ENCODE data around the gene PDPK1. TPM values are rescaled to one million over a fixed set of nuclear protein-coding genes. Genes with fewer than 3 reads are reported as not detected.
"Not testable (repeated sequence)": the region's sequence is repeated elsewhere in the genome, so short reads cannot be mapped to it uniquely, and the experiment has no call there.

PDPK1 gene
- total and polyA plus RNA-seq, 10 donors: 6.2 to 74.5 (median 48.7) TPM

DNA sequence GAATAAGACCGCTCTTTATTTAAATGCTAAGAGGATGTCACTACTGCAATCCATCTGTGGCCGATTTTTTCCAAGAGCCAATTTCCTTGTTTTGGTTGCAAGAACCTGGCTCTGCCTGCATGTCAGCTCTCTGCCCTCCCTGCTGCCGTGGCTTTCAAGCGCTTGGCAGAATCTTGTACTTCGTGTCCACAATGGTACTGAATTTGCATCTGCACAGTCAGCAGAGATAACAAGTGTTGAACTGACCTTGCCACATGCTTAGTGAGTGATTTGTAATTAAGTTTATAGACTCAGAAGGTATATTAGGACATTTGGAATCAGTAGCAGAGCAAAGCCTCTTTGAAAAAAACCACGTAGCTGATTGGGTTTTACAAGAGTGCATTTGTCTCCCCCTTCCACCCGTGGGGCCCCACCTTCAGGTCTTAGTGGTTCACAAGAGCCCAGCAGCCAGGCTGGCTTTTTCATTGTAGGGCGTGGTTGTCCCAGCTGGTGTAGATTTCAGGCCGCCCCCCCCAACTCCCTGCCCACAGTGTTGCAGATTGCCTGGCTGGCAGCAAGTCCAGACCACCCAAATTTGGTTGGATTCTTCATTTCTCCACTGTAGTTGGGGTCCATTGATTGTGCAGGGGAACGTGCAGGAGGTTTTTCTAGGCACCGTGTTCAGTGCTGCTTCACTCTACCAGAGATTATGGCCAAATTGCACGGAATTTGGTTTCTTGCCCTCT lies 63.6 kb downstream of the PDPK1 start:
- intact Hi-C loops (cut with DNase I; ENCODE audit: low total_unique reads): not testable (repeated sequence)
- 76 to 93% (median 84%) methylated on average over 10 to 11 of the region's 12 CpGs for WGBS, 5 donors

DNA sequence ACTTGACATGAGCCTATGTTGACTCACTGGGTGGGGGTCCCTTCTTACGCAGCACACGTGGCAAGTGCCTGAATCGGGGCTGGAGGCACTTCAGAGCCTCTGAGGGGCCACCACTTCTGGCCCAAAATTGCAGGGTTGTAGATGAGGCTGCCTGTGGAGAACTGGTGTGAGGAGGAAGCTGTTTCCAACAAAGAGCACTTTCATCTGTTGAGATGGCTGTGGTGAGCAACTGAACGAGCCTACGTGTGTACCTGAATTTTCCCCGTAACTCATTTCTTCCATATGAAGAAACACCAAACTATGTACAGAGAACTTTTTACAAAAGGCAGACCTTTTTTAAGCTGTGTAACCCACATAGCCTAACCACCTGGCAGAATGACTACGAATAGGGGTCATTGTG lies 64.4 kb downstream of the PDPK1 start:
- DNase-seq; intact Hi-C loops (cut with DNase I; ENCODE audit: low total_unique reads); H3K27ac ChIP-seq; H3K9me3 ChIP-seq; H3K27me3 ChIP-seq (replicated peaks in 1 of 7); H3K4me3 ChIP-seq: not testable (repeated sequence)
- 77 to 92% (median 89%) methylated on average over 7 of the region's 7 CpGs for WGBS, 5 donors
- H3K4me1 ChIP-seq: peaks cover 0 to 34% (median 16%) of the 10 kb centered on the region in 6 donors
- peaks cover 0 to 31% (median 21%) of the 10 kb centered on the region in 6 donors for H3K36me3 ChIP-seq

More for the DNA sequence above, 63.6 kb downstream of the PDPK1 start:
- H3K27me3 ChIP-seq (replicated peaks in 1 of 7); H3K4me3 ChIP-seq; DNase-seq; H3K9me3 ChIP-seq; H3K27ac ChIP-seq: not testable (repeated sequence)
- Histone ChIP-seq H3K4me1 (peaks cover 0 to 34% (median 16%) of the 10 kb centered on the region in 6 donors), H3K36me3 (peaks cover 2 to 38% (median 28%) of the 10 kb centered on the region in 6 donors)

- Histone ChIP-seq H3K4me3 (peak overlapping the region; percentile 64 to 96 (median 87)), H3K27me3 (replicated peaks in 1 of 7) (no peaks in the 10 kb centered on the region), H3K9me3 (no peaks in the 10 kb centered on the region), H3K27ac (peak overlapping the region; percentile 72 to 88 (median 82)), H3K36me3 (peaks cover 0 to 19% (median 9%) of the 10 kb centered on the region in 6 donors), H3K4me1 (peaks cover 8 to 43% (median 23%) of the 10 kb centered on the region in 6 donors)
- peak; percentile 94 to 96 (median 95) for TF ChIP-seq POLR2AphosphoS5 (IDR thresholded peaks at IDR 0.05)
- TF ChIP-seq, protein P1, sequence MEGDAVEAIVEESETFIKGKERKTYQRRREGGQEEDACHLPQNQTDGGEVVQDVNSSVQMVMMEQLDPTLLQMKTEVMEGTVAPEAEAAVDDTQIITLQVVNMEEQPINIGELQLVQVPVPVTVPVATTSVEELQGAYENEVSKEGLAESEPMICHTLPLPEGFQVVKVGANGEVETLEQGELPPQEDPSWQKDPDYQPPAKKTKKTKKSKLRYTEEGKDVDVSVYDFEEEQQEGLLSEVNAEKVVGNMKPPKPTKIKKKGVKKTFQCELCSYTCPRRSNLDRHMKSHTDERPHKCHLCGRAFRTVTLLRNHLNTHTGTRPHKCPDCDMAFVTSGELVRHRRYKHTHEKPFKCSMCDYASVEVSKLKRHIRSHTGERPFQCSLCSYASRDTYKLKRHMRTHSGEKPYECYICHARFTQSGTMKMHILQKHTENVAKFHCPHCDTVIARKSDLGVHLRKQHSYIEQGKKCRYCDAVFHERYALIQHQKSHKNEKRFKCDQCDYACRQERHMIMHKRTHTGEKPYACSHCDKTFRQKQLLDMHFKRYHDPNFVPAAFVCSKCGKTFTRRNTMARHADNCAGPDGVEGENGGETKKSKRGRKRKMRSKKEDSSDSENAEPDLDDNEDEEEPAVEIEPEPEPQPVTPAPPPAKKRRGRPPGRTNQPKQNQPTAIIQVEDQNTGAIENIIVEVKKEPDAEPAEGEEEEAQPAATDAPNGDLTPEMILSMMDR (IDR thresholded peaks at IDR 0.05 in 8 of 11, conservative IDR thresholded peaks at IDR 0.05 in 3 of 11): peak in 1 of 11 experiments; percentile 20
- TF ChIP-seq POLR2A (IDR thresholded peaks at IDR 0.05): peak in 1 of 3 donors; percentile 80
- DNase-seq: peak; percentile 96
- intact Hi-C loops (cut with DNase I; ENCODE audit: low total_unique reads): no loop called here
- 0 to 1% (median 1%) methylated on average over 23 to 58 of the region's 58 CpGs for WGBS, 5 donors
Measured at GRCh38 chr16:2603165-2604015, 65.6 kb downstream of the PDPK1 start.

DNA sequence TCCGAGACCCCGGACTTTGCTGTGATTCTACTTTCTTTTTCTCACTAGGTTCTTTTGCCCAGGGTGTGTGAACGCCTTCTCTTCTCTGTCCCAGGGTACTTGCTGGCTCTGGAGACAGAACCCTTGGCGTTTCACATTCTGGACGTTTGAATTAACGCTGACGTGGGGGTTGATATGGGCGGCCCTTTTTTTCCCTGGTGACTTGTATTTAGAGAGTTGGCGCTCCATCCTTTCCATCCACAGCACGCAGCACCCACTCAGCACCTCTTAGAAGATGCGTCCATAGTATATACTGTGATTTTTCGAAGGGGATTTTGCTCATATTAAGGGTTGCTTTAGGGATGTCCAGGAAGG lies 66.2 kb downstream of the PDPK1 start:
- H3K9me3 ChIP-seq; H3K27me3 ChIP-seq (replicated peaks in 1 of 7); intact Hi-C loops (cut with DNase I; ENCODE audit: low total_unique reads): not testable (repeated sequence)
- H3K4me1 ChIP-seq: peaks cover 8 to 43% (median 23%) of the 10 kb centered on the region in 6 donors
- H3K36me3 ChIP-seq: peaks cover 0 to 13% (median 3%) of the 10 kb centered on the region in 6 donors
- peak overlapping the region; percentile 72 to 88 (median 82) for H3K27ac ChIP-seq
- peak; percentile 16 for DNase-seq
- peak overlapping the region; percentile 64 to 96 (median 87) for H3K4me3 ChIP-seq
- WGBS, 5 donors: 1 to 7% (median 4%) methylated on average over 12 of the region's 12 CpGs

GRCh38 chr16:2606820-2607219 lies 69.0 kb downstream of the PDPK1 start:
- Histone ChIP-seq H3K36me3 (peaks cover 0 to 20% (median 14%) of the 10 kb centered on the region in 6 donors), H3K4me1 (peaks cover 8 to 43% (median 23%) of the 10 kb centered on the region in 6 donors)
- DNase-seq; H3K9me3 ChIP-seq; H3K4me3 ChIP-seq; H3K27me3 ChIP-seq (replicated peaks in 1 of 7); H3K27ac ChIP-seq; intact Hi-C loops (cut with DNase I; ENCODE audit: low total_unique reads): not testable (repeated sequence)
- no CpG with 5 or more reads among the region's 8 CpGs for WGBS, 5 donors

DNA sequence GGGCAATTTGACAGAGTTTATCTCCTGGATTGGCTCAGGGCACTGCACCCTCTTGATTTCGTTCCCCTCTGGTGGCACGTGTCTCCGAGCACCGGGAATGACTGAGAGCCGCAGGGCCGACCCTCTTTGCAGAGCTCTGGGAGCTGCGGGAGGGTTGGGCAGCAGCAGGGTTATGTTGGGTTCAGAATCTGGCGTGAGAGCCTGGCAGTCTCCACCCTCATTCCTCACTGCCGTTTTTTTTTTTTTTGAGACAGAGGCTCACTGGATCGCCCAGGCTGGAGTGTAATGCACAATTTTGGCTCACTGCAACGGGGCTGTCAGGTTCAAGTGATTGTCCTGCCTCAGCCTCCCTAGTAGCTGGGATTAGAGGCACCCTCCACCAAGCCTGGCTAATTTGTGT lies 71.5 kb downstream of the PDPK1 start:
- H3K4me1 ChIP-seq: peaks cover 0 to 24% (median 12%) of the 10 kb centered on the region in 6 donors
- H3K4me3 ChIP-seq; DNase-seq; H3K9me3 ChIP-seq; H3K27me3 ChIP-seq (replicated peaks in 1 of 7); H3K27ac ChIP-seq; intact Hi-C loops (cut with DNase I; ENCODE audit: low total_unique reads): not testable (repeated sequence)
- WGBS, 5 donors: 52 to 81% (median 73%) methylated on average over 3 to 4 of the region's 11 CpGs
- peaks cover 0 to 27% (median 14%) of the 10 kb centered on the region in 6 donors for H3K36me3 ChIP-seq

Data from spleen (tissue), 11 donors.